ENCODE measurements around the gene NID2.

GRCh38 chr14:52007637-52008036, 61.2 kb downstream of the NID2 start:
- TF ChIP-seq POLR2A (IDR thresholded peaks at IDR 0.05; ENCODE audit: low read depth, low read length): no peak
- TF ChIP-seq SPI1 (IDR thresholded peaks at IDR 0.05; ENCODE audit: low read depth, low read length): no peak
- TF ChIP-seq TAF1 (IDR thresholded peaks at IDR 0.05; ENCODE audit: low read depth, low read length): no peak
- no peak for TF ChIP-seq POLR2AphosphoS5 (IDR thresholded peaks at IDR 0.05; ENCODE audit: low read depth, low read length)
- TF ChIP-seq POU2F2 (IDR thresholded peaks at IDR 0.05; ENCODE audit: low read depth, low read length): no peak

All from GM12891 (cell line).